ENCODE data around the gene BTF3L4. TPM values are rescaled to one million over a fixed set of nuclear protein-coding genes. Genes with fewer than 3 reads are reported as not detected.

The BTF3L4 gene
- polyA plus RNA-seq, 1 donor = 39.6 TPM

- DNase-seq = peak in 1 of 2 donors; percentile 34
- Histone ChIP-seq H3K9me3 (ENCODE audit: control insufficient read depth, low read depth, low read length) (no peaks in the 10 kb centered on the region), H3K4me1 (ENCODE audit: control insufficient read depth, insufficient read depth, low read length) (peaks cover 11% of the 10 kb centered on the region), H3K36me3 (ENCODE audit: control insufficient read depth, insufficient read depth, low read length) (no peaks in the 10 kb centered on the region), H3K27ac (ENCODE audit: low read length) (no peak overlapping the region), H3K4me3 (ENCODE audit: low read length) (no peak overlapping the region), H3K27me3 (ENCODE audit: control insufficient read depth, insufficient read depth, low read length) (no peaks in the 10 kb centered on the region)
- WGBS (ENCODE audit: insufficient coverage, low lambda C conversion rate) = no CpG with 5 or more reads among the region's 12 CpGs
These were observed 63.4 kb downstream of the BTF3L4 start for GRCh38 chr1:52119301-52120079.

GRCh38 chr1:52122384-52122783 is 66.3 kb downstream of the BTF3L4 start:
- peak overlapping the region; percentile 6 for H3K27ac ChIP-seq (ENCODE audit: low read length)

GRCh38 chr1:52123622-52124021 is 67.5 kb downstream of the BTF3L4 start:
- Histone ChIP-seq H3K36me3 (ENCODE audit: control insufficient read depth, insufficient read depth, low read length) (no peaks in the 10 kb centered on the region), H3K4me1 (ENCODE audit: control insufficient read depth, insufficient read depth, low read length) (peaks cover 11% of the 10 kb centered on the region), H3K27me3 (ENCODE audit: control insufficient read depth, insufficient read depth, low read length) (no peaks in the 10 kb centered on the region), H3K9me3 (ENCODE audit: control insufficient read depth, low read depth, low read length) (no peaks in the 10 kb centered on the region), H3K4me3 (ENCODE audit: low read length) (no peak overlapping the region), H3K27ac (ENCODE audit: low read length) (no peak overlapping the region)
- DNase-seq = no peak
- WGBS (ENCODE audit: insufficient coverage, low lambda C conversion rate) = 100% methylated on average over 1 of the region's 6 CpGs

More at GRCh38 chr1:52122384-52122783, 66.3 kb downstream of the BTF3L4 start:
- H3K4me3 ChIP-seq (ENCODE audit: low read length) = no peak overlapping the region
- no peaks in the 10 kb centered on the region for H3K9me3 ChIP-seq (ENCODE audit: control insufficient read depth, low read depth, low read length)
- H3K27me3 ChIP-seq (ENCODE audit: control insufficient read depth, insufficient read depth, low read length) = no peaks in the 10 kb centered on the region
- WGBS (ENCODE audit: insufficient coverage, low lambda C conversion rate) = no CpG with 5 or more reads among the region's 2 CpGs
- peaks cover 11% of the 10 kb centered on the region for H3K4me1 ChIP-seq (ENCODE audit: control insufficient read depth, insufficient read depth, low read length)
- H3K36me3 ChIP-seq (ENCODE audit: control insufficient read depth, insufficient read depth, low read length) = no peaks in the 10 kb centered on the region
- peak; percentile 82 to 95 for DNase-seq

GRCh38 chr1:52125736-52126359 is 69.8 kb downstream of the BTF3L4 start:
- H3K4me1 ChIP-seq (ENCODE audit: control insufficient read depth, insufficient read depth, low read length) = peaks cover 8% of the 10 kb centered on the region
- DNase-seq = no peak
- no peak overlapping the region for H3K4me3 ChIP-seq (ENCODE audit: low read length)
- no peaks in the 10 kb centered on the region for H3K36me3 ChIP-seq (ENCODE audit: control insufficient read depth, insufficient read depth, low read length)
- H3K27ac ChIP-seq (ENCODE audit: low read length) = no peak overlapping the region
- H3K27me3 ChIP-seq (ENCODE audit: control insufficient read depth, insufficient read depth, low read length) = no peaks in the 10 kb centered on the region
- no peaks in the 10 kb centered on the region for H3K9me3 ChIP-seq (ENCODE audit: control insufficient read depth, low read depth, low read length)

GRCh38 chr1:52127181-52128180 is 71.4 kb downstream of the BTF3L4 start:
- 54% methylated on average over 2 of the region's 5 CpGs for WGBS (ENCODE audit: insufficient coverage, low lambda C conversion rate)
- H3K4me3 ChIP-seq (ENCODE audit: low read length) = no peak overlapping the region

GRCh38 chr1:52139817-52140540 is 83.9 kb downstream of the BTF3L4 start:
- Histone ChIP-seq H3K36me3 (ENCODE audit: control insufficient read depth, insufficient read depth, low read length) (no peaks in the 10 kb centered on the region), H3K4me1 (ENCODE audit: control insufficient read depth, insufficient read depth, low read length) (no peaks in the 10 kb centered on the region), H3K4me3 (ENCODE audit: low read length) (no peak overlapping the region), H3K27me3 (ENCODE audit: control insufficient read depth, insufficient read depth, low read length) (no peaks in the 10 kb centered on the region), H3K27ac (ENCODE audit: low read length) (no peak overlapping the region), H3K9me3 (ENCODE audit: control insufficient read depth, low read depth, low read length) (no peaks in the 10 kb centered on the region)
- no peak for DNase-seq
- WGBS (ENCODE audit: insufficient coverage, low lambda C conversion rate) = 67% methylated on average over 1 of the region's 5 CpGs

More at GRCh38 chr1:52127181-52128180, 71.4 kb downstream of the BTF3L4 start:
- Histone ChIP-seq H3K4me1 (ENCODE audit: control insufficient read depth, insufficient read depth, low read length) (peaks cover 8% of the 10 kb centered on the region), H3K36me3 (ENCODE audit: control insufficient read depth, insufficient read depth, low read length) (no peaks in the 10 kb centered on the region), H3K27ac (ENCODE audit: low read length) (no peak overlapping the region), H3K27me3 (ENCODE audit: control insufficient read depth, insufficient read depth, low read length) (no peaks in the 10 kb centered on the region), H3K9me3 (ENCODE audit: control insufficient read depth, low read depth, low read length) (no peaks in the 10 kb centered on the region)
- peak; percentile 39 to 55 for DNase-seq

Other genes starting within 250 kb of the BTF3L4 start
- gene NRDC, start 177.6 kb upstream of the BTF3L4 start, polyA plus RNA-seq = 97.3 TPM
- gene RAB3B, start 65.6 kb upstream of the BTF3L4 start, polyA plus RNA-seq = 4.1 TPM
- 7.4 TPM for gene KTI12, start 22.5 kb upstream of the BTF3L4 start, polyA plus RNA-seq
- 39.9 TPM for gene TXNDC12, start 1.1 kb upstream of the BTF3L4 start, polyA plus RNA-seq
- 14.5 TPM for gene ZFYVE9, start 85.8 kb downstream of the BTF3L4 start, polyA plus RNA-seq

All from large intestine (tissue), 3 donors.